HepG2 (cell line): ENCODE results near the gene RHOV. TPM values are rescaled to one million over a fixed set of nuclear protein-coding genes. Genes with fewer than 3 reads are reported as not detected.
A peak's percentile ranks its signal among the peaks of the same experiment; 100 is the strongest.

Source experiments
- CBX1 ChIP-seq: IDR thresholded peaks from one replicate; pipeline ENCODE4 v1.6.1; 2016; ENCODE audit warnings: antibody characterized with exemption, low read depth
- DZIP1 ChIP-seq: sonication (generic); formaldehyde crosslinking; IDR thresholded peaks from 2 replicates; pipeline ENCODE4 v1.5.0; 2020; ENCODE audit warnings: mild to moderate bottlenecking, missing genetic modification reagents
- ELF1 ChIP-seq: sonication (generic); formaldehyde crosslinking; IDR thresholded peaks from 2 replicates; pipeline ENCODE4 v1.4.0; 2020; ENCODE audit warnings: missing genetic modification reagents
- FOXA1 ChIP-seq, 2 experiments: fragments of 450-650 bp in 1 of 2; sonication (generic) in 1 of 2; formaldehyde crosslinking in 1 of 2; IDR thresholded peaks; 2 replicates each; pipeline versions ENCODE4 v1.4.0 to v1.6.1; 2016 to 2020; ENCODE audit warnings: missing genetic modification reagents in 1 of 2
- FOXK2 ChIP-seq: fragments of 450-650 bp; IDR thresholded peaks from 2 replicates; pipeline ENCODE4 v1.6.1; 2016
- HNRNPL ChIP-seq: fragments of 200-400 bp; formaldehyde crosslinking; IDR thresholded peaks from 2 replicates; pipeline ENCODE4 v1.6.1; 2017; ENCODE audit warnings: mild to moderate bottlenecking, low read depth, low read length
- MNT ChIP-seq: fragments of 450-650 bp; IDR thresholded peaks from 2 replicates; pipeline ENCODE4 v1.6.1; 2016
- MYC ChIP-seq: sonication (generic); formaldehyde crosslinking; IDR thresholded peaks from 2 replicates; pipeline ENCODE4 v1.9.0; 2021; ENCODE audit warnings: missing genetic modification reagents, borderline replicate concordance
- NFKB2 ChIP-seq: sonication (generic); formaldehyde crosslinking; IDR thresholded peaks from 2 replicates; pipeline ENCODE4 v1.4.0; 2020; ENCODE audit warnings: missing genetic modification reagents, borderline replicate concordance
- NR2C2 ChIP-seq: sonication (generic); formaldehyde crosslinking; IDR thresholded peaks from 2 replicates; pipeline ENCODE4 v1.4.0; 2020; ENCODE audit warnings: missing genetic modification reagents, mild to moderate bottlenecking, moderate library complexity, borderline replicate concordance
- PREB ChIP-seq: sonication (generic); formaldehyde crosslinking; IDR thresholded peaks from 2 replicates; pipeline ENCODE4 v1.4.0; 2020; ENCODE audit warnings: missing genetic modification reagents
- SETDB1 ChIP-seq: sonication (generic); formaldehyde crosslinking; IDR thresholded peaks from 2 replicates; pipeline ENCODE4 v1.5.1; 2020; ENCODE audit warnings: missing genetic modification reagents, mild to moderate bottlenecking, borderline replicate concordance
- ZNF556 ChIP-seq: sonication (generic); formaldehyde crosslinking; IDR thresholded peaks from 2 replicates; pipeline ENCODE4 v1.4.0; 2020; ENCODE audit warnings: mild to moderate bottlenecking, missing genetic modification reagents, borderline replicate concordance
- ZNF558 ChIP-seq: sonication (generic); formaldehyde crosslinking; IDR thresholded peaks from 2 replicates; pipeline ENCODE4 v1.9.0; 2022; ENCODE audit warnings: mild to moderate bottlenecking, missing genetic modification reagents, borderline replicate concordance
- ZNF574 ChIP-seq: sonication (generic); formaldehyde crosslinking; IDR thresholded peaks from 2 replicates; pipeline ENCODE4 v1.4.0; 2020; ENCODE audit warnings: missing genetic modification reagents
- ZNF605 ChIP-seq: sonication (generic); formaldehyde crosslinking; IDR thresholded peaks from 2 replicates; pipeline ENCODE4 v1.8.0; 2022; ENCODE audit warnings: mild to moderate bottlenecking, missing genetic modification reagents
- ZNF792 ChIP-seq: IDR thresholded peaks from 2 replicates; pipeline ENCODE4 v1.6.1; 2016
- ZNF883 ChIP-seq: sonication (generic); formaldehyde crosslinking; IDR thresholded peaks from 2 replicates; pipeline ENCODE4 v1.5.1; 2020; ENCODE audit warnings: mild to moderate bottlenecking, missing genetic modification reagents; ENCODE audit errors: not compliant biosample characterization
- ZSCAN21 ChIP-seq: sonication (generic); formaldehyde crosslinking; IDR thresholded peaks from 2 replicates; pipeline ENCODE4 v1.8.0; 2022; ENCODE audit warnings: mild to moderate bottlenecking, missing genetic modification reagents, moderate library complexity, borderline replicate concordance
- ZSCAN25 ChIP-seq: sonication (generic); formaldehyde crosslinking; IDR thresholded peaks from 2 replicates; pipeline ENCODE4 v1.8.0; 2022; ENCODE audit warnings: mild to moderate bottlenecking, missing genetic modification reagents
- polyA plus RNA-seq, 8 experiments: library from polyadenylated mRNA; depleted of rRNA in 3 of 8; stranded (reverse) in 7 of 8; unstranded in 1 of 8; fragments of >200 nt; fragmentation: Illumina TruSeq in 4 of 8; extraction: Trizol in 4 of 8; gene quantifications; 2 replicates each; pipeline versions ENCODE4 v1.2.1 to v1.2.3, GENCODE V29; 2011 to 2016; ENCODE audit warnings: low read depth in 4 of 8, missing spikeins in 1 of 8, mixed read lengths in 1 of 8; ENCODE audit not compliant: insufficient read depth in 1 of 8
- total RNA-seq, 5 experiments: library from RNA; depleted of rRNA; stranded (reverse); fragments of >200 nt; fragmentation: Illumina TruSeq; extraction: Trizol; gene quantifications; 2 replicates each; pipeline ENCODE4 v1.2.3, GENCODE V29; 2016; ENCODE audit warnings: low read depth in 1 of 5

Gene RHOV
- total and polyA plus RNA-seq, 2 of the 13 experiments (the other 11 are each of a cell fraction or from before 2014, with no cell fraction given): 0.17 to 0.18 TPM

- TF ChIP-seq MNT: peak; percentile 89
- peak; percentile 69; the same call in 1 of the 2 replicates for TF ChIP-seq DZIP1 (CRISPR knock-in tag)
- TF ChIP-seq FOXK2: peak; percentile 72; the same call in 1 of the 2 replicates
- peak; percentile 75; the same call in 1 of the 2 replicates for TF ChIP-seq ZNF792 (CRISPR knock-in tag)
- 0 out of 2 replicates have a peak, but pooled peaks have one; percentile 20 for TF ChIP-seq ZNF556 (CRISPR knock-in tag)
- peak; percentile 72 for TF ChIP-seq NR2C2 (CRISPR knock-in tag)
- peak; percentile 61 for TF ChIP-seq ZNF883
- TF ChIP-seq ZSCAN21 (CRISPR knock-in tag): peak; percentile 77; the same call in 1 of the 2 replicates
- TF ChIP-seq PREB (CRISPR knock-in tag): no peak
- peak; percentile 60; the same call in 1 of the 2 replicates for TF ChIP-seq ZNF605 (CRISPR knock-in tag)
- peak; percentile 64 for TF ChIP-seq ZNF574 (CRISPR knock-in tag)
- TF ChIP-seq NFKB2 (CRISPR knock-in tag): peak; percentile 25; the same call in 1 of the 2 replicates
- peak; percentile 83 for TF ChIP-seq HNRNPL
- peak; percentile 38 for TF ChIP-seq CBX1
- TF ChIP-seq ELF1 (CRISPR knock-in tag): peak; percentile 96
- no peak for TF ChIP-seq SETDB1 (CRISPR knock-in tag)
- TF ChIP-seq FOXA1 (IDR thresholded peaks at IDR 0.05): no peak
- TF ChIP-seq FOXA1 (CRISPR knock-in tag; IDR thresholded peaks at IDR 0.05): 0 out of 2 replicates have a peak, but pooled peaks have one; percentile 48
- peak; percentile 93 for TF ChIP-seq MYC (CRISPR knock-in tag)
- TF ChIP-seq ZNF558 (CRISPR knock-in tag): peak; percentile 45; the same call in 1 of the 2 replicates
- TF ChIP-seq ZSCAN25 (CRISPR knock-in tag): peak; percentile 46; the same call in 1 of the 2 replicates
Measured at GRCh38 chr15:40893733-40894680, 20.0 kb upstream of the RHOV start, which contains the start of gene VPS18 (continued).
